ENCODE data around the gene MYBBP1A. TPM values are rescaled to one million over a fixed set of nuclear protein-coding genes. Genes with fewer than 3 reads are reported as not detected.
A peak's percentile ranks its signal among the peaks of the same experiment; 100 is the strongest.

The MYBBP1A gene
- total RNA-seq, 1 donor from 2014 or later, result 108 TPM

DNA sequence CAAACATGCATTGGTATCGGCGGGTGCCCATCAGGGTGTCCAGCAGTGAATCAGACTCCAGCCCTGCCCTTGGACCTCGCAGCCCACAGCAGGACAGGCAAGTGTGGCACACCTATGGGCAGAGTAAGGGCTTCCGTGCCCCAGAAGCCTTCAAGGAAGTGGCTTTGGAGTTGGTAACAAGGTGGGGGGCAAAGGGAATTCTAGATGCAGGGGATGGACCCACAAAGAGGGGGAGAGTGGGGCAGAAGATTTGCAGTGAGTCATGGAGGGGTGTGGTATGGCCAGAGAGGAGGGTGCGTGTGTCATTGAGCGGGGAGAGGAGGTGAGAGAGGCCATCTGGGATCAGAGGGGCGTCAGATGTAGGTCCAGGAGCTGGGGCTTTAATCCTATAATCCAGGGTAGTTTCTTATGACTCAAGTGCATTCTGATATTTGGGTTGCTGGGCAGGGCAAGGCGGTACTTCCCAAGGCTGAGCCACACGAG, 65.0 kb downstream of the MYBBP1A start:
- Mint-ChIP-seq H3K4me1 (peaks cover 31% of the 10 kb centered on the region), H3K9me3 (no peaks in the 10 kb centered on the region), H3K27ac (peak overlapping the region; percentile 36), H3K4me3 (no peak overlapping the region), H3K36me3 (ENCODE audit: low read depth) (no peaks in the 10 kb centered on the region), H3K27me3 (peaks cover 2% of the 10 kb centered on the region)
- no peak for ATAC-seq (ENCODE audit: low read depth)
- ChIA-PET CTCF (no interaction called here), POLR2A (no interaction called here)
- TF ChIP-seq, protein P1, sequence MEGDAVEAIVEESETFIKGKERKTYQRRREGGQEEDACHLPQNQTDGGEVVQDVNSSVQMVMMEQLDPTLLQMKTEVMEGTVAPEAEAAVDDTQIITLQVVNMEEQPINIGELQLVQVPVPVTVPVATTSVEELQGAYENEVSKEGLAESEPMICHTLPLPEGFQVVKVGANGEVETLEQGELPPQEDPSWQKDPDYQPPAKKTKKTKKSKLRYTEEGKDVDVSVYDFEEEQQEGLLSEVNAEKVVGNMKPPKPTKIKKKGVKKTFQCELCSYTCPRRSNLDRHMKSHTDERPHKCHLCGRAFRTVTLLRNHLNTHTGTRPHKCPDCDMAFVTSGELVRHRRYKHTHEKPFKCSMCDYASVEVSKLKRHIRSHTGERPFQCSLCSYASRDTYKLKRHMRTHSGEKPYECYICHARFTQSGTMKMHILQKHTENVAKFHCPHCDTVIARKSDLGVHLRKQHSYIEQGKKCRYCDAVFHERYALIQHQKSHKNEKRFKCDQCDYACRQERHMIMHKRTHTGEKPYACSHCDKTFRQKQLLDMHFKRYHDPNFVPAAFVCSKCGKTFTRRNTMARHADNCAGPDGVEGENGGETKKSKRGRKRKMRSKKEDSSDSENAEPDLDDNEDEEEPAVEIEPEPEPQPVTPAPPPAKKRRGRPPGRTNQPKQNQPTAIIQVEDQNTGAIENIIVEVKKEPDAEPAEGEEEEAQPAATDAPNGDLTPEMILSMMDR (IDR thresholded peaks at IDR 0.05), result no peak
- intact Hi-C loops (cut with micrococcal nuclease), result no loop called here
- no peak for DNase-seq

DNA sequence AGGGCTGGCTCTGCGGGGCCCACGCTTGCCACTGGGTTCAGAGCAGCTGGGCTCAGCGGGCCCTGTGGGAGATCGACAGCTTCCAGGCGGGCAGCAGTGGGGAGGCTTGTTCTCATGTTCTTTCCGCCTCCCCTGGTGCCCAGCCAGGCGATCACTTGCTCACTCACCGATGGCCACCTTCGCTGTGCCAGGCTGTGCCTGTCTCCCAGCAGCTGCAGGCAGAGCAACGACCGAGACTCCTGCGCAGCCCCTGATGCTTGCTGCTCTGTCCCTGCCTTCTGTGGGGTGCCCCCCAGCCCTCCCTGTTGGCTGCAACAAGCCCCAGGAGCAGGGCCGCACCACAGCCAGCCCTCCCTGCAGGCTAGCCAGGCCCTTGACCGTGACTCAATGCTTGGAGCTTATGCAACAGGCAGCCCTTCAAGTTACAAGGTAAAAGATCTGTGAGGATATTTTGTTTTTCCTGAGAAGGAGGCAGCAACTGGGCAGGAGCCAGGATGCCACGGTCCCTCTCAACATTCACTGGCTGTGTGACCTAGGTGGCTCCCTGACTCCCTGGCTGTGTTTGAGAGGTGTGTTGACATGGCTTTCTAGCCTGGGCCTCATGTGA, 66.1 kb downstream of the MYBBP1A start:
- DNase-seq, result no peak
- H3K9me3 Mint-ChIP-seq, result no peaks in the 10 kb centered on the region
- H3K27ac Mint-ChIP-seq, result no peak overlapping the region
- ChIA-PET POLR2A (no interaction called here), CTCF (no interaction called here)
- no peak for ATAC-seq (ENCODE audit: low read depth)
- H3K27me3 Mint-ChIP-seq, result peaks cover 2% of the 10 kb centered on the region
- intact Hi-C loops (cut with micrococcal nuclease), result no loop called here
- TF ChIP-seq, protein P1 (IDR thresholded peaks at IDR 0.05), result no peak
- H3K4me1 Mint-ChIP-seq, result peaks cover 34% of the 10 kb centered on the region
- H3K36me3 Mint-ChIP-seq (ENCODE audit: low read depth), result no peaks in the 10 kb centered on the region
- H3K4me3 Mint-ChIP-seq, result no peak overlapping the region

Other genes with a start within 250 kb of the MYBBP1A start
- gene UBE2G1, start 188.7 kb downstream of the MYBBP1A start, total RNA-seq, result 66.5 and 66.6 TPM in 2 replicates
- 1.1 and 2.5 TPM in 2 replicates for gene SPNS3, start 121.4 kb downstream of the MYBBP1A start, total RNA-seq
- 0.38 TPM in 1 of 2 replicates, not detected in the other for gene SPNS2, start 56.5 kb downstream of the MYBBP1A start, total RNA-seq
- not detected in 2 replicates for gene GGT6, start 5.2 kb upstream of the MYBBP1A start, total RNA-seq
- not detected in 2 replicates for gene SMTNL2, start 29.1 kb upstream of the MYBBP1A start, total RNA-seq
- not detected in 2 replicates for gene ALOX15, start 86.3 kb upstream of the MYBBP1A start, total RNA-seq
- 71.7 and 79.4 TPM in 2 replicates for gene PELP1, start 148.8 kb upstream of the MYBBP1A start, total RNA-seq
- gene ARRB2, start 155.2 kb upstream of the MYBBP1A start, total RNA-seq, result 45.1 and 52.0 TPM in 2 replicates
- gene MED11, start 176.0 kb upstream of the MYBBP1A start, total RNA-seq, result 22.9 and 23.6 TPM in 2 replicates
- gene ZMYND15, start 184.4 kb upstream of the MYBBP1A start, total RNA-seq, result 0.15 and 0.31 TPM in 2 replicates
- gene CXCL16, start 184.5 kb upstream of the MYBBP1A start, total RNA-seq, result 3.0 and 3.5 TPM in 2 replicates
- gene TM4SF5, start 216.5 kb upstream of the MYBBP1A start, total RNA-seq, result not detected in 2 replicates
- gene VMO1, start 231.0 kb upstream of the MYBBP1A start, total RNA-seq, result not detected in 2 replicates
- gene GLTPD2, start 233.6 kb upstream of the MYBBP1A start, total RNA-seq, result not detected in 2 replicates
- gene PSMB6, start 240.8 kb upstream of the MYBBP1A start, total RNA-seq, result 110 and 123 TPM in 2 replicates